A673 (cell line): ENCODE results near the gene PKNOX2.

ENCODE experiments used
- CTCF ChIP-seq: fragments of 300-800, 200-600 bp; sonication (generic); conservative IDR thresholded peaks from 2 replicates; pipeline ENCODE4 v1.5.1; 2017; ENCODE audit warnings: low read depth, mild to moderate bottlenecking, antibody characterized with exemption, low read length, moderate library complexity, mixed read lengths
- EZH2 ChIP-seq: fragments of 200-600 bp; sonication (generic); IDR thresholded peaks from 2 replicates; pipeline ENCODE4 v1.6.1; 2017; ENCODE audit warnings: borderline replicate concordance, low read depth, mild to moderate bottlenecking, mixed read lengths, antibody characterized with exemption, low read length; ENCODE audit not compliant: poor library complexity, severe bottlenecking

- no peak for TF ChIP-seq CTCF
- TF ChIP-seq EZH2 = no peak
Measured at GRCh38 chr11:125285844-125286243, 121.3 kb downstream of the PKNOX2 start.
